GM21360 (cell line): ENCODE results near the gene WWOX.
"Not testable (repeated sequence)": the region's sequence is repeated elsewhere in the genome, so short reads cannot be mapped to it uniquely, and the experiment has no call there.

Experiments used
- ATAC-seq: cut with Tn5 transposase; IDR thresholded peaks from one replicate; pipeline ENCODE4 v1.9.1; 2021; ENCODE audit warnings: mild to moderate bottlenecking, moderate library complexity; ENCODE audit not compliant: unreplicated experiment

Gene WWOX

DNA sequence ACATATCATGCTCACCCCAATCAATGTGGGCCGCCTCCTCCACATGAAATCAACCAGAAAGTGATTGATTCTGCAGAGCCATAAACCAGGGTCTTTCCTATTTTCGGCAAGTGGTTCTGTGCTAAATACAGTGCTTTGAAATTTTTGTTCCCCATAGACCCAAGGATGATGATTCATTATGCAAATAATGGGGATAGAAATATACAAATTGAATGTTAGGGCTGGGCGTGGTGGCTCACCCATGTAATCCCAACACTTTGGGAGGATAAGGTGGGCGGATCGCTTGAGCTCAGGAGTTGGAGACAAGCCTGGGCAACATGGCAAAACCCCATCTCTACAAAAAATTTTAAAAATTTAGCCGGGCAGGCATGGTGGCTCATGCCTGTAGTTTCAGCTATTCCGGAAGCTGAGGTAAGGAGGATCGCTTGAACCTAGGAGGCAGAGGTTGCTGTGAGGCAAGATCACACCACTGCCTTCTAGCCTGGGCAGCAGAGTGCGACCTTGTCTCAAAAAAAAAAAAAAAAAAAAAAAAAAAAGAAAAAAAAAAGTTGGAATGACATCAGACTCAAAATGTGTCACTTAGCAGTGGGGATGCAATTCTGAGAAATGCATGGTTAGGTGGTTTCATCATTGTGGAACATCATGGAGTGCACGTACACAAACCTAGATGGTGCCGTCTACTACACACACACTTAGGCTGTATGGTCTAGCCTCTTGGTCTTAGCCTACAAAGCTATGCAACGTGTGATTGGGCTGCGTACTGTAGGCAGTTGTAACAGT lies 919.4 kb downstream of the WWOX start:
- no peak for ATAC-seq

DNA sequence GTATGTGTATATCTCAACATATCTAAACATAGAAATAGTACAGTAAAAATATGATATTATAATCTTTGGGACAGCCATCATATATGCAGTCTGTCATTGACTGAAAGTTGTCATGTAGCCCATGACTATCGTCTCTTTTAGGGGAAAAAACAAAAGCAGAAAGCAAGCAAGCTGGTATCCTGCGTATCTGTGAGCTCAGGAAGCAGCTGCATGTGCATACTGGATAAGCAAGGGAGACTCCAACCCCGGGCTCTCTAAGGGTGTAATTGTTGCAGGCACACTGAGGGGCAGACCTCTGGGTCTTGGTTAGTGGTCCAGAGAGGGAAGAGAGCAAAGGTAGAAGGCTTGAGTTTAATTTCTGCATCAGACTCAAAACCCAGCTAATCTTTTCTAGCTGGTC lies 920.0 kb downstream of the WWOX start:
- no peak for ATAC-seq

DNA sequence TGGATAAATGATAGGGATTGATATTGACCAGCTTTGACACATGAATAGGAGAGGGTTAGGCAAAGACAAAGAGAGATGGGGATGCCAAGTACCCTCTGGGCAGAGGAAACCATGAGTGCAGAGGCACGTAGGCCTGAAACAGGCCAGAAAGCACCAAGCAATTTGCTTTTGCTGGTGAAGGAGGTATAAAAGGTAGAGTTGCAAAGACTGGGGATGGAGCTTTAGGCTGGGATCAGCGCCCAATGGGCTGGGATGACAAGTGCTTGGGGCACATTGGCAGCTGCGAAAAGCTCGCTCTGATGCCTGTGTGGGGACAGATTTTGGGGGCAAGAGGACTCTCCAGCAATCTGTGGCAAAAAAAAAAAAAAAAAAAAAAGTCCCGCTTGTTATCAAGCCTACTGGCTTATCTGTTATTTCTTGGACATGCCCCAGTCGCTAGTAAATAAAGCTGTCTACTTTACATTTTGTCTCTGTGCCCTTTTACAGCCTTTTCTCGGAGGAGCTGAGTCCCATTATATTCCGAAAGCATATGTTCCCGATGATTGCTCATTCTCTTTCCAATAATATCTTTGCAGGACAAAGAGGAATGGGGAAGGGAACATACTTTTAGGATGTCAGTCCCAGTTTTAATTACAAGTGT lies 922.7 kb downstream of the WWOX start:
- no peak for ATAC-seq

DNA sequence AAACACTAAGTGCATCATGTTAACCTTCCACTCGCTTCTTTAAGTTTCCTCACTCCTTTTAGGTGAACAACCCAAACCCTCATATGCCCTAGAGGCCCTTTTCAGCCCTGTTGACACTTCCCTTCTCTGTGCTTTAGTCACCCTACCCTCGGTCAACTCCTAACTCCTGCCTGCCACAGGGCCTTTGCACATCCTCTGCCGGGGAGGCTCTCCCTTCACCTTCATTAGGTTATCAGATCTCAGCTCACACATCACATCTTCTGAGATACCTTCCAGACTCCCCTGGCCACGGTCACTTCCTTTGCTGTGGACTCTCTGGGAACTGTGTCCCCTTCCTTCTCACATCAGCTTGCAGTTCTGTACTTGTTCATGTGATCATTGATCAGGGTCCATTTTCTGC lies 926.7 kb downstream of the WWOX start:
- ATAC-seq = no peak

DNA sequence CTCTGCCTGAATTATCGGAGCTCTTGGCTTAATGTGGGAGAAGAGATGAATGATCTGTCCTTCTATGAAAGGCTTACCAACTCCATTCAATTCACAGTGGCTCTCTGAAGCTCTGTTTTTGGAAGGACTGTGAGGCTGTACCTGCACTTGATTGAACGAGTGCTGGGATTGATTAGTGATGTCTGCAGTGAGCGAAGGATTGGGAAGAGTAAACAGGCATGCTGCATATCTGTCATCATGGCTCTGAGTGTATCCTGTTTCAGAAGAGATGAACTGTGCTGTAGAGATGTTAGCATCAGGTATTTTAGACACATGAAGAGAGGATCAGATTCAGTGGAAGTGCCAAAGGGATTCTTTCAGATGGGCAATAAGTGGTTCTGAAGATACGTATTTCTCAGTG lies 937.1 kb downstream of the WWOX start:
- ATAC-seq = no peak

DNA sequence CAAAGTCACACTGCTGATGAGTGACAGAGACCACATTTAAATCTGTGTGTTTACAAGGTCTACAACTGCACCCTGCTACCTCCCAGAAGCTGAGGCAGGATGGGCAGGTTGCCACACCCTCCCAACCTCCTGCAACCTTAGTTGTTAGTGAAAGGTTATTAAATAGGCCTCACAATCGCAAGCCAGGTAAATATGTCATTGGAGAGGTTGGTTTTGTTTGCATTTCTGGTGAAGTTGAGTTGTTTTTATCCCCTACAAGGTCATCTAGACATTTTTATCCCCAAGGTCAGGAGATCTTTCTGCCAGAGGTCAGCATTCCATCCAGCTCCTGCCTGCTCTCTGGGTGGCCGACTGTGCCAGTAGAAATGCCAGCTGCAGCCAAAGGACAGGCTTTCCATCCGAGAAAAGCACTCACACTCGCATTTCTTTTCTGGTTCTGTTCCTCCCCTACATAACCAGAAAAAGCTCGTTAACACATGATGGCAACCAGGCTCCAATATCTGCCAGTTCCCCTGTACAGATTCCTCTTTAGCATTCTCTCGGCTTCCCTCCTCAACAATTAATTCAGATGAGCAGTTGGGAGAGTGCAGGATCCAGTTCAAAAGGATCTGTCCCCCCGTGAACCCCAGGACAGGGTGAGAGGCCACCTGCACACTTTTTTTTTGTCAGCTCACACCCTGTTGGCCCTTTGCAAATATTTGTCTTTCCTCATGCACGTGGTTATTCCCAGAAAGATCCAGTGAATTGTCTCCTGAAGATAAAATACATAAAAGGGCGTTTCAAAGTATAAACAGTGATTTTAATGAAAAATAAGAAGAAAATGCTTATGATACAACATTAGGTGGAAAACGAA lies 938.3 kb downstream of the WWOX start:
- ATAC-seq = no peak

DNA sequence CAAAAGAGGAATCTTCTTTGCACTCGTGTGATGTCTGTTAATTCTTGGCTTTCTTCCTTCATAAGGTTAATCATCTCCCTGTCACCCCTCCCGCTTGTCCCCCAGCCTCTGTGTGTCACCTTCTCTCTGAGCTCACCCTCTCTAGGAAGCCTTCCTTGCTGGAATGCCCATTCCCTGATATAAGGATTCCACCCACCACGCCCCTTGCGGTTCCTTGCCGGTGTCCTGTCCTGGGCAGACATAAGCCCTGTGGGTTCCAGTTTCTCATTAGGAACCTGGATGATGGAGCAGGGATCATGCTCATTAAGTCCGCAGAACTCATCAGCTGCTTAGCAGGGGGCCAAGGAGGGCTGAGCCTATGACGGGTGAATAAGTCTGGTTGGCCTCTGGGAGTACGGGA lies 941.8 kb downstream of the WWOX start:
- no peak for ATAC-seq

DNA sequence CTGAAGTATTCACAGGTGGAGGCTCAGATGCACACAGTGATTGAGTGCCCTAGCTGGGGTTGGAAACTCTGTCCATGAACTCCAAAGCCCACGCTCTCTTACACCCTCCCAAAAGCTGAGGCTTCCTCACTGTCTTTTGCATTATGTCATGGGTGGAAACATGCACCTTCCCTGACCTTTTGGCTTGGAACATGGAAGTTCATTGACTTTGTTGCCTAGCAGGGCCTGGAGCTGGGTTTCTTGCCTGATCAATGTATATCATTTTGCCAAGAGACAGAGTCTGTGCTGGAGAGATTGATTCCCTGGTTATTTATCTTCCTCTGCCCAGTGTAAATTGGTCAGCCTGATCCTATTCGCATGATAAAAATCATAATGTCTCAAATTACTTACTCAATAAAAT lies 942.7 kb downstream of the WWOX start:
- ATAC-seq = no peak

DNA sequence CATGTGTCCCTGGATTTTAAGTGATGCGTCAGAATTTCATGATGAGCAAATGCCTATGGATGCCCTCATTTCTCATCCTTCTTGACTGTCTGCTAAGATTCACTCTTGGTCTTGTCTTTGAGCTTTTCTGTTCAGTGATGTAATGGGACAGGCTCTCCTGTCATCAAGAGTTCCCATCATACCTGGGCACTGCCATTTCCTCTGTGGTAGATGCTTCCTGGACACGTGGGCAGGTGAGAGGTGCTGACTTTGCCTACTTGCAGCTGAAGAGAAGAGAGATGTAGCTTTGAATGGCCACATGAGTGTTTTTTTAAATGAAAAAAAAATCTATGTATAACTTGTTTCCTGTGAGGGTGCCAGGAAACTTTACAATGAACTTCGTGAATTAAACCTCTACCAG lies 943.4 kb downstream of the WWOX start:
- no peak for ATAC-seq

DNA sequence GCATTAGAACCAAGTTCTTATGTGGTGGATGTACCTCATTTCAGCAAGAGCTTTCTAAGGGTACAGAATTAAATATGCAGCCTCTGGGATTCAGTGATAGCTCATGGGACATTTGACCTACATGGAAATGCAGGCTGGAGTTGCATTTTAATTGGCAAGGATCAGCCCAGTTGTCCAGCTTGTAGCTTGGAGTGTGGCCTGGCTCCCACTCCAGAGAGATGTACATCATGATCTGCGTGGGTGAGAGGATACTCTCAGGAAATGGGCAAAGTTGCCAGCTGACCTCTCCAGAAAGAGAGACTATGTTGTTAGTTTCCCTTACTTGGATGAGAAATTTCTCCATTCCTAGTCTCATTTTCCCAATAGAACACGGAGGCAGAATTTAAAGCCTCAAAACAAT lies 945.7 kb downstream of the WWOX start:
- ATAC-seq = no peak

DNA sequence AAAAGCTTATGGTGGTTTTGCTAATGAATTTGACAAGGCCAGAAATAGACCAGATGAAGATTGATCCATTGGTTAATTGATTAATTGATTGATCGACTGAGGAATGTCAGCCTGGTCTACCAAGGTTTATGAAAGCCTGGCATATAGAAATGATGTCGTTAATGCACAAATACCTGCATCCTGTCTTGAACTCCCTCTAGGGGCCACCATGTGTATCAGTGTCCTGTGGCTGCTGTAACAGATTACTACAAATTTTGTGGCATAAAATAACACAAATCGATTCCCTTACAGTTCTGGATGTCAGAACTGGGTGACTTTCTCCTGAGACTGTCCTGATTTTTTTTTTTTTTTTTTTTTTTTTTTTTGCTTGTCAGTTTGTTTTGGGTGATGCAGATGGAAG lies 947.9 kb downstream of the WWOX start:
- ATAC-seq = no peak

DNA sequence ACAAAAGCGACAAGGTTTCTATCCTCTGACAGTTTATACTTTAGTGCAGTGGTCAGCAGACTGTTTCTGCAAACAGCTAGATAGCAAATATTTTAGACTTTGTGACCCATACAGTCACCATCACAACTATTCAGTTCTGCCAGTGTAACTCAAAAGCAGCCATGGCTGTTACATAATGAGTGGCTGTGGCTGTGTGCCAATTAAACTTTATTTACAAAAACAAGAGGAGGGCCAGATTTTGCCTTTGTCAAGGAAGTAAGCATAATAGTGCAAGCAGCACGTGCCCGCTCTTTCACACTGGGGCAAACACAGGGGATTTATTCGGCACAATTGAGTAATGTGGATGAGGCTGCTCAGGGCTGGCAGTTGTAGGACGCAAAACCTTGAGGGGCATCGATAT lies 949.6 kb downstream of the WWOX start:
- no peak for ATAC-seq

DNA sequence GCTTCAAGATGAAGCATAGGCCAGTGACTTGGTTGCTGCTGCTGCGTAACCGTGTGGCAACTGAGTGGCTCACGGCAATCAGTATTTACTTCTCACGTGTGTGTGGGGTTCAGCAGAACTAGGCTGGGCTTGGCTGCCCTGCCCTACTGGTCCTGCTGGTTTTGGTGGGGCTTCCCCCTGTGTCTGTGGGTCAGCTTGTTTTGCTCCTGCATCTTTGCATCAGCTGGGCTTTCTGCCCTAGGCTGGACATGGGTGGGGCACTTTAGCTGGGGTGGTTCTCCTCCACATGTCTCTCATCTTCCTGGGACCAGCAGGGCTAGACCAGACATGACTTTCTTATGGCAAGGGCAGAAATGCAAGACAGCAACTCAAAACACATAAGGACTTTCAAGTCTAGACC lies 950.6 kb downstream of the WWOX start:
- no peak for ATAC-seq

DNA sequence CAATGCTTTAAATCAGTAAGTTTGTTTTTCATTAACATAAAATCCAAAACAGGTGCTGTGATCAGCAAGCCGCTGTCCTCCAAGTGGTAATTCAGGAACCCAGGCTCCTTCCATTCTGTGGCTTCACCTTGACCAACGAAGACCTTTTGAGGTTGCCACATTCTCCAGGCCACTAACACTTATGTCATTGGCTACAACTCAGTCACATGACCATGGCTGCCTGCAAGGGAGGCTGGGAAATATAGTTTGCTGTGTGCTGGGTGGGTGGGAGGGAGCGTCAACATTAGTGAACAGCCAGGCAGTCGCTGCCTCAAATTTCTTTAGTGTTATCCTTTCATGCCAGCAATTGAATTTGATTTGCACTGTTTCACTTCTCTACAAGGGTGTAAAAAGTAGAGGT lies 951.9 kb downstream of the WWOX start:
- ATAC-seq = no peak

DNA sequence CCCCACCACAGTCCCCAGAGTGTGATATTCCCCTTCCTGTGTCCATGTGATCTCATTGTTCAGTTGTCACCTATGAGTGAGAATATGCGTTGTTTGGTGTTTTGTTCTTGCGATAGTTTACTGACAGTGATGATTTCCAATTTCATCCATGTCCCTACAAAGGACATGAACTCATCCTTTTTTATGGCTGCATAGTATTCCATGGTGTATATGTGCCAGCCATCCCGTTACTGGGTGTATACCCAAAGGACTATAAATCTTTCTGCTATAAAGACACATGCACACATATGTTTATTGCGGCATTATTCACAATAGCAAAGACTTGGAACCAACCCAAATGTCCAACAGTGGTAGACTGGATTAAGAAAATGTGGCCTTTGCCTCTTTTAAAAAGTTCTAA lies 952.7 kb downstream of the WWOX start:
- not testable (repeated sequence) for ATAC-seq

DNA sequence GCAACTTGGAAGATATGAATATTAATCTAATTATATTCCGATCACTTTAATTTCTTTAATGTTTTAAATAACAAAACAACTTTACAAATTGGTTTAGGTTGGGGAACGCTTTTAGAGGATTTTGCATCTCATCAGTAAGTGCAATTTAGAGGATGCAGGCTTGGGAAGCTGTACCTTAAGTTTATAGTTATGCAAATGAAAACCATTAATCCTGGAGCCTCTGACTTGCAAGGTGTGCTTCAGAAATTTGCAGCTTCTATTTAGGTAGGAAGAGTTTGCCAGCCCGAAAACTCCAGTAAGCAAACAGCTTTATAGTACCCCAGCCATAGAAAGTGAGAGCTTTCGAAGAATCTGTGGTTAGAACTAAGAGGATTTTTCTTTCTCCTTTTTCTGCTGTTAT lies 954.1 kb downstream of the WWOX start:
- no peak for ATAC-seq

DNA sequence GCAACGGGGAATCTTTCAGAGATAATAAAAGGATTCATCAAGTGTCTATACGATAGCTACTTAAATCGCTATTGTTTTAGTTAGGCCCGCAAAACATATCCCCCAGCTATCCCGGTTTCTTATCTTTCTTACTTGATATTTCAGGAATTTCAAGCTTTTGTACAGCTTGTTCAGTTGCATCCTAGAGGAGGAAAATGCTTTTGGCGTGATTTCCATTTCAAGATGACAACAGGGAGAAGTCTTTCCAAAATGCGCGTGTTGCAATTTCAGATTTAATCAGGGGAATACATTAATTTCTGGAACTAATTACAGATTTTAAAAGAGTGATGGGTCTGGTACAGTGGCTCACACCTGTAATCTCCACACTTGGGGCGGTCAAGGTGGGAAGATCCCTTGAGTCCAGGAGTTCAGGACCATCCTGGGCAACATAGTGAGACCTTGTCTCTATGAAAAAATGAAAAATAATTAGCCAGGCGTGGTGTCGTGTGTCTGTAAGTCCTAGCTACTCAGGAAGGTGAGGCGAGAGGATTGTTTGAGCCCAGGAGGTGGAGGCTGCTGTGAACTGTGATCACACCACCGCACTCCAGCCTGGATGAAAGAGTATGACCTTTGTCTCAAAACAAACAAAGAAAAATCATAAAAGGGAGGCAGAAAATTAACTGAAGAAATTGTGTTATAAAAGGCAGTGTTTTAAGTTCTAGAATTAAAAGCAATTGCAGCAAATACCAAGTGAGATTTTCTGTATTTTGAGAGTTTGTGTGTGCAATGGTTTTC lies 954.9 kb downstream of the WWOX start:
- ATAC-seq = no peak

DNA sequence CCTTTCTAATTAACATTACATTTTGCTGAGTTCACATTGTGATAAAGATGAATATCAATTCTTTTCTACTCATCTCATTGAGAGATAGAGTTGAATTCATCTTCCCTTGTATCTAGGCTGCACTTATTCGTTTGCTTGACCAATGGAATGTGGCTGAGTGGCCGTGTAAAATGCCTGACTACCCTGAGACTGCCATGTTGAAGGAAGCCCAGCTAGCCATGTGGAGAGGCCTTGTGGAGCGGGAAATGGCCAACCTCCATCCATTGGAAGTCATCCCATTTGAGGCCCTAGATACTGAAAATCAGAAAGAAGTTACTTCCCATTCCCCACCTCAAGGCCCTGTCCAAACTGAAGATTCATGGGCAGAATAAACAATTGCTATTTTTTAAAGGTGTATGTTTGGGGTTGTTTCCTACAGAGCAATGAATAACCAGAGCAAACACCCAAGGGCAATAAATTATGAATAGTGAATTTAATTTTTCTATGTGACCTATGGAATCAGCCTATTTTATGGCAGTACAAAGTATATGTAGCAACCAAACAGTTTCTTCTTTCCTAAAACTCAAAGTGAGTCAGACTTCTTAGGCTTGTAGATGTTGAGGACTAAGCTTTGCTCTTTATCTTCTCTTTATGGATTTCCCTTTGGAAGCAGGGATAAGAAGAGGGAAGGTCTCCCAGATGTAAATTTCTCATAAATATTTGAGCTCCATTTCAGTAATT lies 956.0 kb downstream of the WWOX start:
- no peak for ATAC-seq

DNA sequence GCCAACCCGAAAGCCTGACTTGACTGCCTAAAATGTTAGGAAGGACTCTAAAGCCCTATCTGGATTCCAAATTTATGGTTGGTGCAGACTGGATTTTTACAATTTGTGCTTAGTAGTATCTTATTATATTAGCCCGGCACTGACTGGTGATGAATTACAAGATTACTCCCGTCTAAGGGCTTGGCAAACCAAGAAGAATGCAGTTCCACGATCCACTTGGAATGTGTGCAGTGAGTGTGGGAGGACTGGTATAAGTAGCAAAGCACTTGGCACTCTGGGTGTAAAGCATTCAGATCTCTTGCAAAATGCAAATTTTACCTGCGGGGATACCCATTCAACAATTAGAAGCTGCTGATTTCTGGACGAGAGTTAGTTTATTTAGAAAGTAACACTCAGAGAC lies 961.7 kb downstream of the WWOX start:
- no peak for ATAC-seq

DNA sequence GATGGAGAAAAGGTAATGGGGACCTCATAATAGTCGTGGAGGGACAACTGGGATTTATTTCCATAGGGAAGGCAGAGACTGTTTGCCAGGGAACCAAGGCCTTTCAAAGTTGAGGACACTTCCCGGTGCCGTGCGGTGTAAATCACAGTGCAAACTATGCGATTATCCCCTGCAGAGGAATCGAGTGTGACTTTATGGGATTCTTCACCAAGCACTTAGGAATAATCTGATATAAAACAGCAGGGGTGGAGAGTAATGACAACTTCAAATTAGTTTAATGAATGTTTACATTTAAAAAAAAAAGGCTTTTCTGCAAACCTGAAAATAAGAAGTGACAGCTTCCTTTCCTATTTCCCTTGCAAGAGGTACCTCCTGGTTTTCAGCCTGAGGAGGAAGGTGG lies 962.9 kb downstream of the WWOX start:
- ATAC-seq = no peak

DNA sequence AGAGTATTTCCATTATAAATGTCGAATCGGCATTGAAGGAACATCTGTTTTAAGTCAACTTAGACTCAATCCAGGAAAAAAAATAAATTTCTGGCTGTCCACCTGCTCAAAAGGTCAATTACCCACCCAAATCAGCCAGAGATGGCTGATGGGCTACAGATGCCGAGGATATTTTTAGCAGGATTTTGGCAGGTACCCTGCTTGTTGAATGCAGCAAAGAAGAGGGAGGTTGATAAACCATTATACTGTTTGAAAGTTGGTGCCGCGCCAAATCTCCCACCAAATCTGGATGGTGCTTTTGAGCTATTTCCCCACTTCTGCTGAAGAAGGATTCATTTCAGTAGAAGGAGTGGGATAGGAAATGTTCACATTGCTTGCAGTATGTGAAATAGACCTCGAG lies 963.4 kb downstream of the WWOX start:
- no peak for ATAC-seq
